GM12873 (cell line): ENCODE results near the gene TMEM39A.

Experiments used
- CTCF ChIP-seq: IDR thresholded peaks from 2 replicates; pipeline ENCODE4 v1.5.1; 2012; ENCODE audit warnings: low read depth, mild to moderate bottlenecking, moderate library complexity, low read length, control low read depth; ENCODE audit not compliant: insufficient read depth; ENCODE audit errors: missing control alignments

The TMEM39A gene

GRCh38 chr3:119463171-119464169 is at the start of gene TMEM39A:
Gene TMEM39A, minus strand, starts transcription at chr3:119463615. Its CDS starts 1,541 bp downstream, at chr3:119462074.
- TF ChIP-seq CTCF: no peak

- TF ChIP-seq CTCF: no peak
Measured at GRCh38 chr3:119510690-119511089, 47.3 kb upstream of the TMEM39A start.

GRCh38 chr3:119508172-119508845 is 44.9 kb upstream of the TMEM39A start:
- no peak for TF ChIP-seq CTCF

- TF ChIP-seq CTCF: no peak
Measured at GRCh38 chr3:119507404-119507803, 44.0 kb upstream of the TMEM39A start.

GRCh38 chr3:119506631-119507030 is 43.2 kb upstream of the TMEM39A start:
- TF ChIP-seq CTCF: no peak

- no peak for TF ChIP-seq CTCF
Measured at GRCh38 chr3:119500901-119501300, 37.5 kb upstream of the TMEM39A start.

GRCh38 chr3:119500265-119500664 is 36.9 kb upstream of the TMEM39A start:
- no peak for TF ChIP-seq CTCF
